BJ (cell line): ENCODE results near the gene IL17RC. TPM values are rescaled to one million over a fixed set of nuclear protein-coding genes. Genes with fewer than 3 reads are reported as not detected.

Experiments
- CTCF ChIA-PET: fragments of 350-600 bp; formaldehyde crosslinking; extraction: SDS; loops from one replicate; lab custom pipeline; 2021; ENCODE audit warnings: antibody characterized with exemption, inconsistent platforms; lab: Yijun Ruan, JAX
- POLR2A ChIA-PET: fragments of 300-600 bp; sonication (Branson Sonifier 250); formaldehyde crosslinking; extraction: SDS; loops from one replicate; lab custom pipeline; 2021; ENCODE audit warnings: antibody characterized with exemption; lab: Charles Lee
- DNase-seq: peaks from one replicate; pipeline ENCODE4 v3.0.0-alpha.2; 2011; ENCODE audit warnings: low read depth
- H3K27me3 ChIP-seq: 2 replicates; pipeline ENCODE4 v1.6.0; 2011; ENCODE audit warnings: low read length; ENCODE audit not compliant: control insufficient read depth, insufficient read depth
- H3K36me3 ChIP-seq: 2 replicates; pipeline ENCODE4 v1.5.1; 2011; ENCODE audit warnings: low read length; ENCODE audit not compliant: control insufficient read depth, insufficient read depth
- H3K4me3 ChIP-seq: 2 replicates; pipeline ENCODE4 v1.5.1; 2011; ENCODE audit warnings: low read depth, mild to moderate bottlenecking, control low read depth, low read length
- polyA plus RNA-seq: library from polyadenylated mRNA; depleted of rRNA; stranded (reverse); fragments of >200 nt; gene quantifications from 2 replicates; pipeline ENCODE4 v1.2.3, GENCODE V29; 2011
- TF ChIP-seq, protein P1 (sequence below): IDR thresholded peaks from 2 replicates; pipeline ENCODE4 v1.5.1; 2011; ENCODE audit warnings: low read depth, mild to moderate bottlenecking, control low read depth, inconsistent platforms, low read length, moderate library complexity; ENCODE audit not compliant: insufficient read depth

The IL17RC gene
- polyA plus RNA-seq, 1 experiment: 28.1 TPM

DNA sequence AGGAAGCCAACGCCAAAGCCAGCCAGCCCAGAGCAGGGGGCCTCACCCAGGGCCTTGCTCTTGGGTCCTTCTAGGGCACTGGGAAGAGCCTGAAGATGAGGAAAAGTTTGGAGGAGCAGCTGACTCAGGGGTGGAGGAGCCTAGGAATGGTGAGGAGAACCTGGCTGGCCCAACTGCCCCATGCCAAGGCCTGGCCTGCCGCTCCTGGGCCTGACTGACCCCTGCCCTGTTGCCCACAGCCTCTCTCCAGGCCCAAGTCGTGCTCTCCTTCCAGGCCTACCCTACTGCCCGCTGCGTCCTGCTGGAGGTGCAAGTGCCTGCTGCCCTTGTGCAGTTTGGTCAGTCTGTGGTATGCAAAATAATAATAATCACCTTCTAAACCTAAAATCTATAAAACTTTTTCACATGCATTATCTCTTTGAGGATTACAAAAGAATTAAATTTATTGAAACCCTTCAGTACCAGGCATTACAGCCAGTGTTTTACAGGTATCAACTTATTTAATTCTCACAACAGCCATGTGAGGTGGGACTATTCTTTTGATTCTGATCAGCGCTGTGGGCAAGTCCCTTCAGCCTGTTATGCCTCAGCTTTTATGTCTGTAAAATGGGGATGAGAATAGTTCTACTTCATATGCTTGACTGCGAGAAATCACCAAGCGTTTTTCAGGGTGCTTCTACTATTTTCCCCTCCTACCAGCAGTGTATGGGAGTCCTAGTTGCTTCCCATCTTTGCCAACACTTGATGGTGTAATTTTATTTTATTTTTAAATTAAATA, 1.6 kb downstream of the IL17RC start:
- no peak for DNase-seq
- TF ChIP-seq, protein P1, sequence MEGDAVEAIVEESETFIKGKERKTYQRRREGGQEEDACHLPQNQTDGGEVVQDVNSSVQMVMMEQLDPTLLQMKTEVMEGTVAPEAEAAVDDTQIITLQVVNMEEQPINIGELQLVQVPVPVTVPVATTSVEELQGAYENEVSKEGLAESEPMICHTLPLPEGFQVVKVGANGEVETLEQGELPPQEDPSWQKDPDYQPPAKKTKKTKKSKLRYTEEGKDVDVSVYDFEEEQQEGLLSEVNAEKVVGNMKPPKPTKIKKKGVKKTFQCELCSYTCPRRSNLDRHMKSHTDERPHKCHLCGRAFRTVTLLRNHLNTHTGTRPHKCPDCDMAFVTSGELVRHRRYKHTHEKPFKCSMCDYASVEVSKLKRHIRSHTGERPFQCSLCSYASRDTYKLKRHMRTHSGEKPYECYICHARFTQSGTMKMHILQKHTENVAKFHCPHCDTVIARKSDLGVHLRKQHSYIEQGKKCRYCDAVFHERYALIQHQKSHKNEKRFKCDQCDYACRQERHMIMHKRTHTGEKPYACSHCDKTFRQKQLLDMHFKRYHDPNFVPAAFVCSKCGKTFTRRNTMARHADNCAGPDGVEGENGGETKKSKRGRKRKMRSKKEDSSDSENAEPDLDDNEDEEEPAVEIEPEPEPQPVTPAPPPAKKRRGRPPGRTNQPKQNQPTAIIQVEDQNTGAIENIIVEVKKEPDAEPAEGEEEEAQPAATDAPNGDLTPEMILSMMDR: no peak
- ChIA-PET CTCF (interaction anchor here (0.9 to 3.8 kb wide), 4 partner anchors 8 to 70 kb away, joined by 3 to 23 read pairs (median 4); partner anchors contain the start of gene CRELD1), POLR2A (no interaction called here)
- Histone ChIP-seq H3K4me3 (no peak overlapping the region), H3K36me3 (0 out of 2 replicates have a peak, but pooled peaks cover under 1% of the 10 kb centered on the region), H3K27me3 (no peaks in the 10 kb centered on the region)

DNA sequence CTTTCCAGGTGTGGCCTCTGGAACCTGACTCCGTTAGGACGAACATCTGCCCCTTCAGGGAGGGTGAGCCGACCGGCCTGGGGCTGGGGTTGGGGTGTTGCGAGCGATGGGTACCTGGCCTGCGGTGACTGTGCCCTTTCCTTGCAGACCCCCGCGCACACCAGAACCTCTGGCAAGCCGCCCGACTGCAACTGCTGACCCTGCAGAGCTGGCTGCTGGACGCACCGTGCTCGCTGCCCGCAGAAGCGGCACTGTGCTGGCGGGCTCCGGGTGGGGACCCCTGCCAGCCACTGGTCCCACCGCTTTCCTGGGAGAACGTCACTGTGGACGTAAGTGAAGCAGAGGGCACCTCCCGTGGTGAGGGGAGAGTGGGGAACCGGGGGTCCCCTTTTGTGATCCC, 11.3 kb downstream of the IL17RC start:
- TF ChIP-seq, protein P1: no peak
- H3K4me3 ChIP-seq: no peak overlapping the region
- H3K27me3 ChIP-seq: no peaks in the 10 kb centered on the region
- ChIA-PET POLR2A (no interaction called here), CTCF (no interaction called here)
- no peak for DNase-seq
- H3K36me3 ChIP-seq: peaks cover 16% of the 10 kb centered on the region

DNA sequence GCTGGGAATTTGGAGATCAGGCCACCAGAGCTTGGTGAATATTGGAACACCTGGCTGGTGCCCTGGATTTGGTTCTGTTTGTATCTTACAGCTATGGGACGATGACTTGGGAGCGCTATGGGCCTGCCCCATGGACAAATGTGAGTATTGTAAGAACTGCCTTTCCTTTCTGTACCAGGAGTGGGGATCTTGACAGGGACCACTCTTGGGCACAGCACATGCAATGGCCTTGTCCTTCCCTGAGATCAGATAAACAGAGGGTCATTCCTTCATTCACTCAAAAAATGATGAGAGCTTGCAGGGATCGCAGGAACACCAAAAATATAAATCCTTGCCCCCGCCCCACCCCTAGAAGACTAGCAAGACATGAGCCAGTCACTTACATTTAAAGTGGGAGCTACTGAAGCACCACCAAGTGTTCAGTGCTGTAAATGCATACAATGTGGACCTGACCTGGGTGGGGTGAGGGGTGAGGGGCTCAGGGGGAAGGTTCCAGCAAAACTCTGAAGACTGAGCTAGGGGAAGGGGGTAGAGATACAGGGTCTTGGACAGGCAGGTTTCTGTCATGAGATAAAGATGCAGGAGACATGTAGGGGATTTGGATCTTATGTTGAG, 14.0 kb downstream of the IL17RC start:
- Histone ChIP-seq H3K36me3 (peaks cover 13% of the 10 kb centered on the region), H3K27me3 (no peaks in the 10 kb centered on the region), H3K4me3 (no peak overlapping the region)
- ChIA-PET POLR2A (interaction anchor here (0.6 kb wide), 1 partner anchor 233 kb away, joined by 15 read pairs; no protein-coding TSS in a partner anchor), CTCF (interaction anchor here (0.6 to 5.3 kb wide), 6 partner anchors 9 to 352 kb away, joined by 3 to 29 read pairs (median 14); partner anchors contain the start of gene IL17RC)
- no peak for DNase-seq
- TF ChIP-seq, protein P1: peak; percentile 19; the same call in 1 of the 2 replicates

DNA sequence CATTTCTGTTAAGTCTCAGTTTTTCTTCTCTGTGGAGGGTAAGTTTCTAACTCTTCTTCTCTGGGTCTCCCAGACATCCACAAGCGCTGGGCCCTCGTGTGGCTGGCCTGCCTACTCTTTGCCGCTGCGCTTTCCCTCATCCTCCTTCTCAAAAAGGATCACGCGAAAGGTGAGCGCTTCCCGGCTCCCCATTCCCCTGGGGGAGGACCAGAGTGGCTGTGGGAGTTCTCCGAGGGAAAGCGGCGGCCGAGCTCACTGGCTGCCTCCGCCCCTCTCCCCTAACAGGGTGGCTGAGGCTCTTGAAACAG, 15.6 kb downstream of the IL17RC start:
- no peaks in the 10 kb centered on the region for H3K27me3 ChIP-seq
- ChIA-PET POLR2A (interaction anchor here (0.6 kb wide), 1 partner anchor 81 kb away, joined by 4 read pairs; no protein-coding TSS in a partner anchor), CTCF (interaction anchor here (0.6 to 5.3 kb wide), 27 partner anchors 10 to 371 kb away, joined by 3 to 29 read pairs (median 4); partner anchors contain the start of genes FANCD2 and IL17RC)
- no peak overlapping the region; the same call in 1 of the 2 replicates for H3K4me3 ChIP-seq
- TF ChIP-seq, protein P1: no peak
- DNase-seq: no peak
- H3K36me3 ChIP-seq: peaks cover 14% of the 10 kb centered on the region
